Activated CD8-positive, alpha-beta T cell treated with anti-CD3 and anti-CD28 coated beads, Interleukin-2, amount 10 ng/mL, durations not matched to agents 7 days and 5 days (primary cell): ENCODE data around the gene M6PR. TPM values are rescaled to one million over a fixed set of nuclear protein-coding genes. Genes with fewer than 3 reads are reported as not detected.

Experiments used
- ATAC-seq: fragments of 150-1000 bp; cut with Tn5 transposase; one replicate; pipeline ENCODE4 v1.10.0; 2021; ENCODE audit warnings: moderate library complexity
- CTCF ChIA-PET: fragments of 350-600 bp; sonication (Branson Sonifier 250); formaldehyde crosslinking; loops from one replicate; lab custom pipeline; 2021; ENCODE audit warnings: antibody characterized with exemption; lab: Charles Lee
- POLR2A ChIA-PET: fragments of 350-600 bp; sonication (Branson Sonifier 250); formaldehyde crosslinking; loops from one replicate; lab custom pipeline; 2021; ENCODE audit warnings: antibody characterized with exemption; lab: Charles Lee
- DNase-seq: peaks from one replicate; pipeline ENCODE4 v3.0.0-alpha.2; 2020
- H3K27ac Mint-ChIP-seq: one replicate; pipeline ENCODE4 v1.8.0; 2021; ENCODE audit warnings: mild to moderate bottlenecking, mixed read lengths
- H3K27me3 Mint-ChIP-seq: one replicate; pipeline ENCODE4 v1.8.0; 2021; ENCODE audit warnings: low read depth, mixed read lengths
- H3K36me3 Mint-ChIP-seq: one replicate; pipeline ENCODE4 v1.8.0; 2021; ENCODE audit warnings: low read depth, mixed read lengths
- H3K4me1 Mint-ChIP-seq: one replicate; pipeline ENCODE4 v1.8.0; 2021; ENCODE audit warnings: low read depth, mixed read lengths
- H3K4me3 Mint-ChIP-seq: one replicate; pipeline ENCODE4 v1.8.0; 2021; ENCODE audit warnings: mild to moderate bottlenecking, mixed read lengths
- H3K9me3 Mint-ChIP-seq: one replicate; pipeline ENCODE4 v1.8.0; 2022; ENCODE audit warnings: mixed read lengths; ENCODE audit not compliant: insufficient read depth
- total RNA-seq, 2 experiments: library from RNA; stranded (reverse); gene quantifications; one replicate each; pipeline ENCODE4 v1.2.3, GENCODE V29; 2021

M6PR gene
- total RNA-seq, 2 experiments from 2014 or later: 170 to 201 TPM

DNA sequence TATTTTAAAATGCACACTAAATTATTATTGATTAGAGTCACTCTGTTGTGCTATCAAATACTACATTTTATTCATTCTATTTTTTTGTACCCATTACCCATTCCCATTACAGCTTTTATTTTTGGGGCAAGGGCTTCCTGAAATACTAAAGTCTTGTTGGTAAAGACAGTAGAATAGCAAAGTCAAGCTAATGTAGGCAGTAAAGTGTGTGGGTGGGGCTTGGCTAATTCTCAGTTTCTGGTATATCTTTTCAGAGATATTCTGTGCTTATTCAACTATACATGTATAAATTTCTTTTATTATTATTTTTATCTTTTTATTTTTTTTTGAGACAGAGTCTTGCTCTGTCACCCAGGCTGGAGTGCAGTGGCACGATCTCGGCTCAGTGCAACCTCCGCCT is 57.5 kb downstream of the M6PR start:
- ATAC-seq: no peak
- no peak overlapping the region for H3K27ac Mint-ChIP-seq
- peaks cover 5% of the 10 kb centered on the region for H3K4me1 Mint-ChIP-seq
- no peak for DNase-seq
- POLR2A ChIA-PET: no interaction called here
- CTCF ChIA-PET: interaction anchor here (1.9 to 3.9 kb wide), 6 partner anchors 24 to 349 kb away, joined by 4 to 46 read pairs (median 22); partner anchors contain the start of gene PHC1
- peaks cover 10% of the 10 kb centered on the region for H3K27me3 Mint-ChIP-seq
- H3K4me3 Mint-ChIP-seq: no peak overlapping the region
- H3K36me3 Mint-ChIP-seq: no peaks in the 10 kb centered on the region
- H3K9me3 Mint-ChIP-seq: no peaks in the 10 kb centered on the region

Other genes starting within 250 kb of the M6PR start
- not detected for gene A2ML1, start 127.0 kb downstream of the M6PR start, total RNA-seq
- gene PHC1, start 35.1 kb downstream of the M6PR start, total RNA-seq: 10 to 100 TPM; 12.3 to 12.9 TPM
- gene KLRG1, start 39.9 kb upstream of the M6PR start, total RNA-seq: 1 to 10 TPM; 4.3 to 4.6 TPM
- gene A2M, start 166.3 kb upstream of the M6PR start, total RNA-seq: not detected